Measurements from ENCODE around the gene HIGD1B. TPM values are rescaled to one million over a fixed set of nuclear protein-coding genes. Genes with fewer than 3 reads are reported as not detected.

HIGD1B gene
- total RNA-seq, 2 donors from 2014 or later = not detected

DNA sequence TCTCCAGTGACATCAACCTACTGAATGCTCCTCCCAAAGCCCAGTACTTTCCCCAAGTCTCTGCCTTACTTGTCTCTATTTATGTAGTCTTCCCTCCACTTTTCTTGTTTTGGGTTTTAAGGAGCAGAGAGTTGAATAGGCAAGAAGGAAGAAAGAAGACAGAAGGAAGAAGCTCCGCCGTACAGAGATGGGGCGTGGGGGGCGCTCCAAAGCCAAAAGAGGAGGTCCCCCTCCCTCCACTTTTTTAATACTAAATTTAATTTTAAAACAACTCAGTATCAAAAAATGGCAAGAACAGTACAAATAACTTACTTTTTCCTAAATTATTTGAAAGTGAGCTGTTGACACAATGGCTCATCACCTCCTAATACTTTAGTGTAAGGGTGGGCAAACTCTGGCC lies 47.0 kb downstream of the HIGD1B start:
- no peak overlapping the region for H3K4me3 Mint-ChIP-seq
- DNase-seq = no peak

DNA sequence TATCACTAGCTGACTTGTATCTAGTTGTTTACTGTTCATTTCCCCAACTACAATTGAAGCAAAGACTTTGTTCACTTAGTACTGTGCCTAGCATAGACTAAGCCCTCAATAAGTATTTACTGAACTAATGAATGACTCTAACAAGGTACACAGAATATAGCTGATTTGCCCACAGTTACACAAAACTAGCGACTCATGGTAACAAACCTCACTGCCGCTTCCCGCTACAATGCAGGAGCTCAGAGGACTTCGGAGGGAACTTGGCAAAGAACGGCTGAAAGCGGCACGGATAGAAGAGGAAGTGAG lies 51.0 kb downstream of the HIGD1B start:
- Mint-ChIP-seq H3K27ac (peak overlapping the region; percentile 99), H3K36me3 (ENCODE audit: insufficient read depth in 2 of 2) (peaks cover 5 to 7% of the 10 kb centered on the region in 2 donors), H3K4me3 (peak overlapping the region; percentile 89 to 99), H3K4me1 (ENCODE audit: low read depth) (peaks cover 42% of the 10 kb centered on the region), H3K9me3 (no peaks in the 10 kb centered on the region), H3K27me3 (ENCODE audit: low read depth) (no peaks in the 10 kb centered on the region)
- ATAC-seq (replicated peaks in 1 of 2) (no peak), DNase-seq (no peak)

More for the DNA sequence above, 47.0 kb downstream of the HIGD1B start:
- H3K36me3 Mint-ChIP-seq (ENCODE audit: insufficient read depth in 2 of 2) = peaks cover 7 to 10% of the 10 kb centered on the region in 2 donors
- H3K27ac Mint-ChIP-seq = no peak overlapping the region
- no peaks in the 10 kb centered on the region for H3K9me3 Mint-ChIP-seq
- ATAC-seq (replicated peaks in 1 of 2) = no peak
- peaks cover 39% of the 10 kb centered on the region for H3K4me1 Mint-ChIP-seq (ENCODE audit: low read depth)
- no peaks in the 10 kb centered on the region for H3K27me3 Mint-ChIP-seq (ENCODE audit: low read depth)

DNA sequence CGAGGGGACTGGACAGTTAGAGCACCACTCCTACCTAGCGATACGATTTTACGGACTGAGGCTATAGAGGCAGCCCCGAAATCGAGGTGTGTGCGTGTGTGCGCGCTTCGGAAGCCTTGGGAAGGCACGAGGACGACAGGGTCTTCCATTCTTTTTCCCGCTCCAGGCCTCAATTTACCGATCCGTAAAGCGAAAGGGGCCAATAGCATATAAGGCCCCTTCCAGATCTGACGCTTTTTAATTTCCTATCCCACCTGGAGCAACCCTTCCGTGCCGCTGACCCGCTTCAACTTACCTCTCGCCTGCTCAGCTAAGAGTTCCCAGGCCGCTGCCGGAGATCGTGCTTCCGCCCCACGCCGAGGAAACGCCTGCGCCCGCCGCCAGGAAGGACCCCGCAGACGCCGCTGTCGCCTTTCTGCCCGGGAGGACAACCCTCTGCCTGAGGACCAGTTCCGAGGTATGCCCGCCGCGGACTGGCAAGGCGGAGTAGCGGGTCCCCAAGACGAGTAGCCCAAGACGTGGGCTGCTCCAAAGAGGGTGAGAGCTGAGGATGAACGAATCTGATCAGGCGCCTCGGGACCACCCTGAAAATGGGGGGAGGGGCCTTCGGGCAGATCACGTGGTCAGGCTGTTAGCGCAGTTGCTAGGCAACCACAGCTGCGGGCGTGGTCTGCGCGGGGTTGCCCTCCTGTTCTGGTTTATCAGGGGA lies 51.5 kb downstream of the HIGD1B start, which contains the start of gene EFTUD2:
Gene EFTUD2 (minus strand): TSS at position 372 of the 709 bp plus-strand sequence. CDS start 4,924 bp downstream, outside the sequence.
- Mint-ChIP-seq H3K27me3 (ENCODE audit: low read depth) (no peaks in the 10 kb centered on the region), H3K36me3 (ENCODE audit: insufficient read depth in 2 of 2) (peaks cover 5 to 7% of the 10 kb centered on the region in 2 donors), H3K27ac (peak within 1 kb of the TSS; percentile 99), H3K9me3 (no peaks in the 10 kb centered on the region), H3K4me1 (ENCODE audit: low read depth) (peaks cover 42% of the 10 kb centered on the region), H3K4me3 (peak within 1 kb of the TSS; percentile 89 to 99)
- DNase-seq (peak; percentile 91 to 94), ATAC-seq (replicated peaks in 1 of 2) (peak; percentile 93 to 96)

Other genes starting within 250 kb of the HIGD1B start
- gene MEIOC, start 191.4 kb upstream of the HIGD1B start, total RNA-seq = under 1 TPM in 1 of 2 donors, not detected in 1; 0.82 TPM
- gene CCDC43, start 158.1 kb upstream of the HIGD1B start, total RNA-seq = 10 to 100 TPM; 22.7 to 25.2 TPM
- 10 to 100 TPM; 24.7 to 34.4 TPM for gene DBF4B, start 139.2 kb upstream of the HIGD1B start, total RNA-seq
- gene ADAM11, start 88.9 kb upstream of the HIGD1B start, total RNA-seq = 1 to 10 TPM in 1 of 2 donors, under 1 TPM in 1; 0.56 to 1.6 TPM
- 1 to 10 TPM; 2.3 to 4.7 TPM for gene GJC1, start 17.6 kb upstream of the HIGD1B start, total RNA-seq
- 100 to 1,000 TPM; 123 to 132 TPM for gene EFTUD2, start 51.6 kb downstream of the HIGD1B start, total RNA-seq
- gene GFAP, start 67.6 kb downstream of the HIGD1B start, total RNA-seq = not detected
- 10 to 100 TPM; 33.0 to 48.1 TPM for gene KIF18B, start 99.9 kb downstream of the HIGD1B start, total RNA-seq
- gene C1QL1, start 120.4 kb downstream of the HIGD1B start, total RNA-seq = 1 to 10 TPM in 1 of 2 donors, under 1 TPM in 1; 0.94 to 2.0 TPM
- gene DCAKD, start 203.7 kb downstream of the HIGD1B start, total RNA-seq = 10 to 100 TPM; 42.0 to 59.2 TPM
- 100 to 1,000 TPM; 130 to 145 TPM for gene NMT1, start 213.4 kb downstream of the HIGD1B start, total RNA-seq

Data from activated T-cell treated with anti-CD3 and anti-CD28 coated beads, Interleukin-2, amount 50 U/mL, for 72 hours (primary cell).